ENCODE data around the gene DENND4C.
"Not testable (repeated sequence)": the region's sequence is repeated elsewhere in the genome, so short reads cannot be mapped to it uniquely, and the experiment has no call there.

The DENND4C gene

DNA sequence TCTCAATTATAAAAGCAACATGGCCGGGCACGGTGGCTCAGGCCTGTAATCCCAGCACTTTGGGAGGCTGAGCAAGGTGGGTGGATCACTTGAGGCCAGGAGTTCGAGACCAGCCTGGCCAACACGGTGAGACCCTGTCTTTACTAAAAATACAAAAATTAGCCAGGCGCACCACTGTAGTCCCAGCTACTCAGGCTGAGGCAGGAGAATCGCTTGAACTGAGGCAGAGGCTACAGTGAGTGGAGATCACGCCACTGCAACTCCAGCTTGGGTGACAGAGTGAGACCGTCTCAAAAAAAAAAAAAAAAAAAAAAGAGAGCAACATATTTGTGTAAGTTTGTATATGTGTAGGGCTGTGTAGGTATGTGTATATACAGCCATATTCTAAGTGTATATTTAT, 142.1 kb downstream of the DENND4C start:
- no peak for DNase-seq (ENCODE audit: low spot score)

DNA sequence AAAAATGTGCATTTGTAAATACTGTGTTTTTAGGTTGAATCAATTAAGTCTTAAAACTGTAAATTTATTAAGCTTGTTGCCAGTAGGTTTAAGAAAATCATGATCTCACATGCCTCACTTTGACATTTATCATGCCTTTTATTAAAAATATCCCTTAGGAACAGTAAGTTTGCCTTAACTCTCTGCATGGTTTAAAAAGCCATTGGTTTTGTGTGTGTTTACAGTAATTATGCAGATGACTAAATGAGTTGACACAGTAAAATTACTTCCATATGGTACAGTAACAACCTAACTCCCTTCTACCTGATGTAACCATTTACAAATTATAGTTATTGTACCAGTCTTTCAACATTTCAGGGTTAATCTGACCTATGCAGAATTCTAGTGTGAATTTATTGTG, 143.0 kb downstream of the DENND4C start:
- no peak for DNase-seq (ENCODE audit: low spot score)

DNA sequence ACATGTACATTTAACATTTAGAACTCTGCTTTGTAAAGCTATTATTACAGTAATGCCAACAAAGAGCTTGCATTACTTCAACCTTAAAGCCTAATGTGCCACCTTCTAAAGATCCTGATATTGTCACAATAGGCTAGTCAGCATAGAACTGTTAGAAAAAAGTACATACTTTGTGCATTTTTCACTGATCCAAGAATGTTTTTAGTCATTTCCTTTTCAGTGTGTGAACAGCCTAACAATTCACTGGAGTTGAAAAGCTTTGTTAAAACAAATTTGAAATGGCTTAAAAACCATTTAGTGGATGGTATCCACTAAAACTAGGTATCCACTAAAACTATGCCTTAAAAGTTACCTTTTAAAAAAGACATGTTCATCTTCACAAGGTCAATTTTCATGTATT, 145.0 kb downstream of the DENND4C start:
- DNase-seq (ENCODE audit: low spot score): no peak

DNA sequence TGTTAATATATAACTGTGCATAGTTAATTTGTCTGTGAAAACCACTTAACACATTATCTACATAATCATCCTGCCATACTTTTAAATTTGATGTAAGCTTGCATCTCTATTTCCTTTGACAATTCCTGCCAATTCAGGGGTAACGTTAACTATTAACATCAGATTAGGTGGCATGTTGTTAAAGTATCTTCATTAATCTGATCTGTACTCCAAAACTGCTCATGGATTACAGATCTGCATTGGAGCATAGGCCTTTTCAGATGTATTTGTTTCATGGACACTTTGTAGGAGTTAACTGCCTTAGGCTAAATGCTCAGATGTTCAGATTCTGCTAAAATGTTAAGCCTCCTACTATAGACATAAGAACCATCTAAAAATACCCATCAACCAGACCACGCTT, 146.4 kb downstream of the DENND4C start:
- no peak for DNase-seq (ENCODE audit: low spot score)

DNA sequence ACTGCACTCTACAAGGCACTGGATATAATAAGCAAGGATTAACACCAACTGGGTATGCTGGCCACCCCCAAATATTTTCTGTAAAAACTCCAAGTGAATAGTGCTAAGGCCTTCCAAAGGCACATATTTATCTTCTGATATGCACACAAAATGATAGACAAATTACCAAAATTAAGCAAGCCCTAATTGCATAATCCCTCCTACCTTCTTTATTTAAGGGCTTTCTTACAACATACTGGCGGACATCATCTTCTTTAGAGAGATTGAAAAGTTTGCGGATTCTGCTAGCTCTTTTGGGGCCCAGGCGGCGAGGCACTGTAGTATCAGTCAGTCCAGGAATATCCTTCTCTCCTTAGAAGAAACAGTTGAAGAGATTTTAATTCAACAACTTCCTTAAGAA, 147.7 kb downstream of the DENND4C start:
- DNase-seq (ENCODE audit: low spot score): no peak

DNA sequence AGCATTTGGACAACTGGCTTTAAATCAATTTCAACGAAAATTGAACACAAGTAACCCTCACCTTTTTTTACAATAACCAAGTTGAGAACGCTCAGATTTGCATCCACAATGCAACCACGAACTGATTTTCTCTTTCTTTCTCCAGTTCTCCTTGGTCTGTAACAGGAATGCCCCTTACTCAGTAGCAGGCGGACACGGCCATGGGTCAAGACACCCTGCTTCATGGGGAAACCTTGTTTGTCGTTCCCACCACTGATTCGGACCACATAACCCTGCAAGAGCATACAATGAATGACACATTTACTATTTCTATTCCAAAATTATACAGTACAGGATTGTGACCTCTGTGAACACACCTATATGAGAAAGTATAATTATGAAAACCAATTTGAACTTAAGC, 148.2 kb downstream of the DENND4C start:
- no peak for DNase-seq (ENCODE audit: low spot score)

DNA sequence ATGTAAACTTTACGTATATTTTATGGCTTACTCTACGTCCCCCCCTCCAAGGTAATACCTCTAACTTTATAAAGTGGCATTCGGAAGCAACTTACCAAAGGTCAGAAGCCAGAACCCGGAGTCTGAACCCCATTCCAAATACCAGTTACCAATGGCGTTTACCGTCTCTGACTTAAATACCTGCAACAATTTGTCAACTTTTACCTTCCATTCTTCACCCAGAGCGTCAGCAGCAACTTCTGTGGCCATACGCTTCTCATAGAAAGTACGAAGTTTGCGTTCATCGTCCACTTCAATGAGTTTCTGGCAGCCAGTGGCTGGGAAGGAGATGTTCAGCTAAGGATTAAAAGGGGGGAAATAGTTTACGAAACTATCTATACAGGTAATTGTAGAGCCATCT, 148.8 kb downstream of the DENND4C start:
- DNase-seq (ENCODE audit: low spot score): no peak

DNA sequence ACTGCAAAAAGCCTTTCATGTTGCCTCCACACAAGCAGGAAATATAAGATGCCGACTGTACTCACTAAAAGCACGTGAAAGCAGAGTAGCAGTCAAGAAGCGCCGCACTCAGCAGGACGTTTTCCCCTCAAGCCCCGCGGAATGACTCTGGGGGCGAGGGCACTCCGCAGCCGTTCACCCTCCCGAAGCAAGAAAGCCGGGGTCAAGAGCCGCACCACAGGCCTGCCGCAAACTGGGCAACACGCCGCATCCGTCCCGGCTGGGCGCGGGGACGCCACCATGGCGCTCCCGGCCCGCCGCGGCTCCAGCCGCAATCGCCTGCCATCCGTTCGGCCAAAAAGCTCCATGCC, 149.2 kb downstream of the DENND4C start:
- DNase-seq (ENCODE audit: low spot score): peak; percentile 59

DNA sequence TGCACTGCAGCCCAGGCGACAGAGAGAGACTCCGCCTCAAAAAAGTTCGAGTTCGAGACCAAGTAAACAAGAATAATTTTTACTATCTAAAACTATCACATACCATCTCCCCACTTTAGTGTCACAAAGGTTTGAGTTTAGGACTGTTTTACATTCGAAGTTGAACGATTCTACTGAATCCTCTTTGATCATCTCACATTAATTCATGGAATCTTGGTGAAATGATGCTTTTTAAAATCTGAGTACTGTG, 150.3 kb downstream of the DENND4C start:
- no peak for DNase-seq (ENCODE audit: low spot score)

DNA sequence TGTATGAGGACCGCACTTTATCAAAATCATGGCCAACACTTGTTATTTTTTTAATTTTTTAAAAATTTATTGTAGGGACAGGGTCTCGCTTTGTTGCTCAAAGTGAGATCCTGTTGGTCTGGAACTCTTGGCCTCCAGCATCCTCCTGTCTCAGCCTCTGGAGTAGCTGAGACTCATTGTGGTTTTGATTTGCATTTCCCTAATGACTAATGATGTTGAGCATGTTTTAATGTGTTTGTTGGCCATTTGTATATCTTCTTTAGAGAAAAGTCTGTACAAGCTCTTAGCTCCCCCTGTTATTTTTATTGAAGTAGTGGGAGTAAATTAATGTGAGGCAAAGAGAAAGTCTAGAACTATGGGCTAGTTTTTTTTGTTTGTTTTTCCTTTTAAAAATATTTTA, 151.2 kb downstream of the DENND4C start:
- DNase-seq (ENCODE audit: low spot score): no peak

DNA sequence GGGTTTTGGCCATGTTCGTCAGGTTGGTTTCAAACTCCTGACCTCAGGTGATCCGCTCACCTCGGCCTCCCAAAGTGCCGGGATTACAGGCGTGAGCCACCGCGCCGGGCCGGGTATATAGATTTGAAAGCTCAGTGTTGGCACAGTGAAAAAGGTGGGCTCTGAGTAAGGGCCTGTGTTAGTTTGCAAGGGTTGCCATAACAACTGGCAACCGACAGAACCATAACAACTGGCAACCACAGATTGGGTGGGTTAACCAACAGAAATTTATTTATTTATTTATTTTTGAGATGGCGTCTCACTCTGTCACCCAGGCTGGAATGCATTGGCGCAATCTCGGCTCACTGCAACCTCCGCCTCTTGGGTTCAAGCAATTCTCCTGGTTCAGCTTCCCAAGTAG, 154.7 kb downstream of the DENND4C start:
- not testable (repeated sequence) for DNase-seq (ENCODE audit: low spot score)

DNA sequence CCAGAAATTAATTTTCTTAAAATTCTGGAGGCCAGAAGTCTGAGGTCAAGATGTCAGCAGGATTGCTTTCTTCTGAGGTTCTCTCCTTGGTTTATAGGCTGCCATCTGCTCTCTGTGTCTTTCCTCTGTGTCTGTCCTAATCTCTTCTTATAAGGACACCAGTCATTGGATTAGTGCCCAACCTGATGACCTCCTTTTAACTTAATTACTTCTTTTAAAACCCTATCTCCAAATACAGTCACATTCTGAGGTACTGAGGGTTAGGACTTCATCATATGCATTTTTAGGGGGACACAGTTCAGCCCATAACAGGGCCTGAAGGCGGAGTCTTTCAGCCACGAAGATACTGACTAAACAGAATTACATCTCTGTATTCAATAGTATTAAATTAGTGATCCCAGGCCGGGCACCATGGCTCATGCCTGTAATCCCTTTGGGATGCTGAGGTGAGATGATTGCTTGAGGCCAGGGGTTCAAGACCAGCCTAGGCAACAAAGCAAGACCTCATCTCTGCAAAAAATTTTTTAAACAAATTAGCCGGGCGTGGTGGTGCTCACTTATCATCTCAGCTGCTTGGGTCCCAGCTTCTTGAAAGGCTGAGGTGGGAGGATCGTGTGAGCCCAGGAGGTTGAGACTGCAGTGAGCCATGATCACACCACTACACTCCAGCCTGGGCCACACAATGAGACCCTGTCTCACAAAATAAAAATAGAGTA, 155.5 kb downstream of the DENND4C start:
- DNase-seq (ENCODE audit: low spot score): no peak

DNA sequence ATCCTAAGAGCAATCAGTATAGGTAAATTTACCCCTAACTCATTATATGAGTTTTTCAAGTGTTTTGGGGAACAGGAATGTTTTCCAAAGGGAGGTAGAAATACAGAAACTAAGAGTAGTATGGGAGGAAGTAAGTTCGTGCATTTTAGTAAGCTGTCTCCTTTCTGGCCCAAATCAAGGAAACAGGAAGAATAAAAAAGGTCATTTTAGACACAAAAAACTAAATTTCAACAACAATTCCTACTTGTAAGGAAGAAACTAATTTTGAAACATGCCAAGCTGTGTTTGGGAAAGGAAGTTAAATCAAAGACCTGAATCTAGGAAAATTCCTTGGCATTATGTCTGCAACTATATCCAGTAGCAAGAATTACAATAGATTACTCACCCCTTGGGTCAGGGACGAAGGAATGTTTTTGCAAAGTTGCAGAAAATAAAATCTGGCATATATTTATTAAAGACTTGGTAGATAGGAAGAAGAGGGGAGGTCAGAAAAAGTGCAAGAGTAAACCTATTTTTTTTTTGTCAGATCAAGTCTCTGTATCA, 156.1 kb downstream of the DENND4C start:
- DNase-seq (ENCODE audit: low spot score): no peak

DNA sequence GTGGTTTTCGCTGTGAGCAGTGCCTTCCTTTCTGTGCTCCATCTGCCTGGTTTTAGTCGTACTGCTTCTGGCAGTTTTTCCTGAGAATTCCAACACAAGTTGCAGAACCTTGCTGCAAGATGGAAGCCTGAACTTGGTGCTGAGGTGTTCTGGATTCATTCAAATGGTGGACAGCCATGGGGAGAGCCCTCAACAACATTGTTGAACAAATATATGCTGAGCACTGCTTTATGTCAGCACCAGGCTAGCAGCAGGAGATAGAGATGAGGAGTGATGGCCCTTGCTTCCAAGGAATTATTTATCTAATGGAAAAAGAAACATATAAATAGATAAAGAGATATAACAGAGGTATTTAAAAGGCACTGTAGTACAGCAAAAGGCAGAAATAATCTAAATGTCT, 156.8 kb downstream of the DENND4C start:
- DNase-seq (ENCODE audit: low spot score): no peak

DNA sequence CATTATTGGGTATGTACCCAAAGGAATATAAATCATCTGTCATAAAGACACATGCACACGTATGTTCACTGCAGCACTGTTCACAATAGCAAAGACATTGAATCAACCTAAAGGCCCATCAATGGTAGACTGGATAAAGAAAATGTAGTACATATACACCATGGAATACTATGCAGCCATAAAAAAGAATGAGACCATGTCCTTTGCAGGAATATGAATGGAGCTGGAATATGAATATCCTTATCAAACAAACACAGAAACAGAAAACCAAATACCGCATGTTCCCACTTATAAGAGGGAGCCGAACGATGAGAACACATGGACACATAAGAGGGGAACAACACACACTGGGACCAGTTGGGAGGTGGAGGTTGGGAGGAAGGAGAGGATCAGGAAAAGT, 159.0 kb downstream of the DENND4C start:
- DNase-seq (ENCODE audit: low spot score): not testable (repeated sequence)

DNA sequence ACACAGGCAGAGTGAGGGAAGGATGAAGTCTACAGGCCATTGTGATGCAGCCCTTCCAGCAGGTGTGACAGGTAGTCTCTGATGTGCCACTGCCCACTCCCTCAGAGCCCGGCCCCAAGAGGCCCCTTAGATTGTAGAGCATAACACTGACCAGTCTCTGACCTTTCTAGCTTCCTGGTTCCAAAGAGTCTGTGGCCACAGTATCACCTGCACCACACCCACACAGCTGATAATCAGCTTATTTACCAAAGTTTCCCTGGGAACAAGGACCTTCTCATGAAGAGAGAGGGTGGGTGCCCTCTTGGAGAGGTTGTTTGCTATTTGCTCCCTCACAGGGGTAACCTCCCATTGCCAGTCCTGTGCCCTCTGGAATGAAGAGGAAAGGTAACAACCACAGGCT, 167.4 kb downstream of the DENND4C start:
- no peak for DNase-seq (ENCODE audit: low spot score)

DNA sequence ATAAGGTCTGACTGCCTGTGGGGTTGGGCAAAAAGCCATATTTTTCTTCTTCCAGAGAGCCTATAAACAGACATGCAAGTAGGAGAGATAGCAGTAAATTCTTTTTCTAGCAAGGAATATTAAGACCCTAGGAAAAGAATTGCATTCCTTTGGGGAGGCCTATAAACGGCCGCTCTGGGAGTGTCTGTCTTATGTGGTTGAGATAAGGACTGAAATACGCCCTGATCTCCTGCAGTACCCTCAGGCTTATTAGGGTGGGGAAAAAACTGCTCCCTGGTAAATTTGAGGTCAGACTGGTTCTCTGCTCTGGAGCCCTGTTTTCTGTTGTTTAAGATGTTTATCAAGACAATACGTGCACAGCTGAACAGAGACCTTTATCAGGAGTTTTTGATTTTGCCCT, 172.7 kb downstream of the DENND4C start:
- not testable (repeated sequence) for DNase-seq (ENCODE audit: low spot score)

DNA sequence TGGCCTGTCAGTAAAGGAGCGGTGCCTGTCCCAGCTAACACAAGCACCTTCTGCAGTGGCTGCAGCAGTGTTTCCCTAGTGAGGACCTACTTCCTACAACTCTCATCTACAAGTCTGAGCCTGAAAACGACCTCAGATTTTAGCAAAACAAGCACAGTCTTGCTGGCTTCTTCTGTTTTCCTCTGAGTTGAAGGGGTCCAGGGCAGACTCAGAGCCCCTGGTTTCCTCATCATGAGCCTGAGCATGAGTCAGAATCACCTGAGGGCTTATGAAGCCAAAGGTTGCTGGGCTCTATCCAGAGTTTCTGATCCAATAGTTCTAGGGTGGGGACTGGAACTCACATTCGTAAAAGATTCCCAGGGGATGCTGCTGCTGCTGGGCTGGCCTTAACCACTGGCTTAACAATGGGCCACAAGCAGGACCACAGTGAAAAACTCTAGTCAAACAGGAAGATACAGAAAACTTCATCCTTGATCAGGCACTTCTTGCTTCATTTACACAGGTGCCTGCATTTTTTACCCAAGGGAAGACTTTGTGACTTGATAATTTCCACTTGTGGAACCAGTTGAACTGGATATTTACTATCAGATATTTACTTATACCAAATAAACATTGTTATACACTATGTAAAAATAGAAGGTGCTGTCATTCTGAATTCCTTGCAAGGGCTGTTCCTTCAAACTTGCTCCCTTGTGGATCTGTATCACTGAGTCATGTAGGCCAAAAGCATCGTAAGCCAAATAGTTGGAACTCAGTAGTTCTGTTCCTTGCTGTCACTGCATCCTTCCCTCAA, 174.0 kb downstream of the DENND4C start:
- no peak for DNase-seq (ENCODE audit: low spot score)

DNA sequence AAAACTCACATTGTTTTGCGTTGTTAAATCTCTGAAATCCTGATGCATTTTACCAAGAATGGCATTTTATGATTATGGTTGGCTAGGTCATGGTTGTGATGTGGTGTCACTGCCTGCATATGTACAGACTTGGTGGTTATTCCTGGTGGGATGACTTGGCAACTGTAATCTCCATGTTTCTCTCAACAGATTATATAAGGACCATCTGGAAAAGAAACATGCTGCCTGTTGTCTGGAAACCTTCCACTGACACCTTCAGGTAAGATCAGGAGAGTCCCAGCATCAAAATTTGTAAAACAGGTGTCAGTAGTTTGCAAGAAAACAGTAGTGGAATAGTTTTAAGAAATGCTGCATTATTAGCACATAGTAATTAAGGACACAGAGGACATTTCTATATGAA, 175.3 kb downstream of the DENND4C start:
- no peak for DNase-seq (ENCODE audit: low spot score)

DNA sequence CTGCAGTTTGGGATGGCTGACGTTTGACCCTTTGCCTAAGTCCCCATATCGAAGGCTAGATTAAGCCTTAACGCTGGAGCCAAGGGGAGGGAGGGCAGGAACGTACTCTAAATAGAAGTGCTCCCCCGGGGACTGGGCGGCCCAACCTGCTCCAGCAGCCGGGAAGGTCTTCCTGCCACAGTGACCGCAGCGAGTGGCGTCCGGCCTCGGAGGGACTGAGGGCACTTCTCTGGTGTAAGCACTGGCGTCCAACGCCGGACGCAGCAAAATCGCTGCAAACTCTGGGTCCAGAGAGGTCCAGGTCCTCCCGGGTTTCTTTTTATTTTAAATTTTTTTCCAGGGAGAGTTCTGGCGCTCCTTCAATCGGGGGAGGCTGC, 177.8 kb downstream of the DENND4C start:
- peak; percentile 38 for DNase-seq (ENCODE audit: low spot score)

DNA sequence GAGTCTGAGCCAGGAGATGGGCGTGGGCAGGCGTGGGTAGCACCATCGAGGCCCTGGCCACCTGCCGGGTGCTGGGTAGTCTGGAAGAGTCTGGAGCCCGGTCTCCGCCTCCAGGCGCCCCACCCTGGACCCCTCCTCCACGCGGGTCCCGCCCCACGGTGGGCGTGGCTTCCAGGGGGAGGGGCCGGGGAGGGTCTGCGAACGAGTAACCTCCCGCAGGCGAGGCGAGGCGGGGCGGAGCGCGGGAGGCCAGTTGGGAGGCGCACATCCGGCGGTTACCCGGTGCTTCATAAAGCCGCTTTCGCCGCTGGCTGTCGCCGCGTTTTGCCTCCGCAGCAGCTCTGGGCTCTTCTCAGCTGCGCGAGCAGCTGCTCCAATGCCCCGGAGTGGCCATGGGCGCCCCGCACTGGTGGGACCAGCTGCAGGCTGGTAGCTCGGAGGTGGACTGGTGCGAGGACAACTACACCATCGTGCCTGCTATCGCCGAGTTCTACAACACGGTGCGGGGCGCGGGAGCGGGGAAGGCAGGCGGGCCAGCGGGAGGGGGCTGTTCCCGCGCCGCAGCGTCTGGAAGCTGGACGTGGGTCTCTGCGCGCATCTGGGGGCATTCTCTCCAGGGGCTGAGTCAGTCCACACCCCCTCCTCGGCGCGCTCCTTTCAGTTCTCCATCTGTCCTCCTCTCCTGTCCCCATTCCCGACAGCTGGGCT, 178.4 kb downstream of the DENND4C start, which contains the start of gene ACER2:
Gene ACER2, plus strand, starts transcription at position 317 of the 708 bp plus-strand sequence. Its CDS starts 76 bp downstream, at position 393.
- DNase-seq (ENCODE audit: low spot score): peak; percentile 98

DNA sequence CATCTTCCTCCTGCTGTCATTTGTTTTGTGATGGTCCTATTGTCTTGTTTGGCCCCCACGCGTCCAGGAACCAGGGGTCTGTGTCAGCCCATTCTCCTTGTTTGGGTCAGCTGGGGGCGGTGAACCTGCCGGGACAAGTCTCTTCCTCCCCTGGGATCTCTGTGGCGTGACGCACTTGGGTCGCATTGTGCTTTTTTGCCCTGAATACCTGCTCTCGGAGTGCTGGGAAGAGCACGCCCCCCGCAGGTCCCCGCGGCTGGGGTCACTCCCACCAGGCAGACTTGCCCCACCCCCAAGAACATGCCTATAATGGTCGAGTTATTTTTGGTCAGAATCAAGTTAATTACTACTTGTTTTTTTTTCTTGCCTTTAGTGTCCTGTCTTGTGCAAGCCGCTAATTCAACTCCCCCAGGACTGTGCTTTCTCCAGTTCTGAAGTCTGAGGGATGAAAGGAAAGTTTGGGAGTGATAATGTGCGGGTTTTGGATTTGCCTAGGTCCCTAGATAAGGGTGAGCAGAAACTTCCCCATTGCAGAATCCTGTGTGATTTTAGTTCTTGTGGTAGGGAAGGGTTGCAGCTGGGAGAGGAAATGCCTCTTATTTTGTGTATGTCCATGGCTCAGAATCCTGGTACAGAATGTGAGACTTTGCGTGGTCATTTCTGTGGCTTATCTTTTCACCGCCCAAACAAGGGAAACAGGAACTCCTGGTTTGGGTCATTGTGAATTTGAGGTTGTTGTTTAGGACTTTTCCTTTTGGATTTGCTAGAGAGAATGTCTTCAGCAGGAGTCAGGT, 179.1 kb downstream of the DENND4C start:
- DNase-seq (ENCODE audit: low spot score): peak; percentile 61

DNA sequence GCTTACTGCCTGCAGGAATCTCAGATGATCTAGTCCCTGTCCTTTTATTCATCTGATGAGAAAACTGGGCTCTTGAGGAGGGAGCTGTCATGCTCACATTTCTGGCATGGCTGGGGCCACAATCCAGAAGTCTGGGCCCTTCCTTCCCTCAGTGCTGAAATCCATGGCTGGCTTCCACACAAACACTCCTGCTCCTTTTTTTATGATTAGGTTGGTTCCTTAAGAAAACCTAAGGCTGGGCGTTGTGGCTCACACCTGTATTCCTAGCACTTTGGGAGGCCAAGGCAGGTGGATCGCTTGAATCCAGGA, 179.7 kb downstream of the DENND4C start:
- DNase-seq (ENCODE audit: low spot score): no peak

Measured in D341Med (cell line).